HG03575 (cell line): ENCODE measurements around the gene SORCS1.

Source experiments
- ATAC-seq: cut with Tn5 transposase; IDR thresholded peaks from one replicate; pipeline ENCODE4 v1.9.1; 2021; ENCODE audit not compliant: unreplicated experiment, insufficient number of reproducible peaks, low FRiP score; ENCODE audit errors: extremely low read depth

Gene SORCS1

DNA sequence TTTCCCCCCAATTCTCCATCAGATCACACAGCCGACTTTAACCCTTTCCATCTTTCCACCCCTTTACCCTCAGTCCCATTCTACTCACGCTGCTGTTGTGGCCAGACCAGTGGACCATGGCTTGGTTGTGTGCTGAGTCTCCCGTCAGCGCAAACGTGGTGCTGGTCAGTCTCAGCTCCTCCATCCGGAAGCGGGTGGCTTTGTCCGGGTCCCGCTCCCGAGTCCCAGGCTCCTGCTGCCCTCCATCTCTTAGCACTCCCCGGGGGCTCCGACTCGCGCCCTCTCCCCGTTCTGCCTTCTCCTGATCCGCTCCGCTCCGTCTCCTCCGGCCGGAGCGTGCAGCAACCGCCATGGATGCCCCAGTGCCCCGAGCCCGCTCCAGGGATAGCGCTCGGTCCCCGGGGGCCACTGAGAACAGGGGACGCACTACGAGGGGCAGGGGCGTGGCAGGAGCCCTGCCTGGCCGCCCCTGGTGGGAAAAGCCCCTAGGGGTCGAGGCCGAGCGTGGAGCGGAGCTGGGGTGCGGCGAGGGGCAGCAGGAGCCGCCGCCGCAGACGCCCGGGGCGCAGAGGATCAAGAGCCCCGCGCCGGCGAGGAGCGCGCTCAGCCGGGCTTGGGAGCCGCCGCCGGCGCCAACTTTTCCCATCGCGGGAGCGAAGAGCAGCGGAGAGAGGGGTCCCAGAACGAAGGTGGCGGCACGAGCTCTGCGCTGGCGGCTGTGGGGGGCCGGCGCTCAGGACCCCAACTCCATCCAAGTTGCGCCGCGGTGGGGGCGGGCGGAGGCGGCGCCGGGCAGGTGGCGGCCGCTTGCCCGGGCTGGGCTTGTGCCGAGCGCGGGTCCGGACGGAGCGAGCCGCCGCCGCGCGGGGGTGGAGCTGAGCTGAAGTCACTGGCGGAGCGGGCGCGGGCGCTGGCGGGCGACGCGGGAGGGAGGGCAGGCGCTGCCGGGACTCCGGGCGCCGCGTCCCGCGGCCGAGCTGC is at the start of gene SORCS1:
SORCS1 (minus strand) TSS at position 826 of the 981 bp plus-strand sequence.
- no peak for ATAC-seq

DNA sequence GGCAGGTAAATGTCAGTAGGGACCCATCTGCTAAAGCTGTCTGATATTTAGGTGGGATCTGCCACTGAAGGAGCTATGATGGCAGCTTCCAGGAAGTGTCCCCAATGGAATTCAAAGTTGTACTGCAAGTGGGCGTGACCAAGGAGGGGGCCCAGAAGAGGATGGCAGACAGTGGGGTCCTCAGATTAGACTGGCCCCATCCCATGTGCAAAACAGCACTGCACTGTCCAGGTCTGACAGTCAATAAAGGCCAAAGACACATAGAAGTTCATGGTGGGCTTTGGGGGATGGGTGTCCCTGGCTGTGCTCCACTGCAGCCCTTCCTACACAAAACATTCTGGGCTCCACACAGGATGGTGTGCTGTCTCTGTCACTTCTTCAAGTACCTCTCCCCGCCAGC is 49.8 kb upstream of the SORCS1 start:
- no peak for ATAC-seq

- no peak for ATAC-seq
Observed at GRCh38 chr10:107213861-107214260, 49.4 kb upstream of the SORCS1 start.

GRCh38 chr10:107206833-107207232 is 42.3 kb upstream of the SORCS1 start:
- ATAC-seq = no peak

DNA sequence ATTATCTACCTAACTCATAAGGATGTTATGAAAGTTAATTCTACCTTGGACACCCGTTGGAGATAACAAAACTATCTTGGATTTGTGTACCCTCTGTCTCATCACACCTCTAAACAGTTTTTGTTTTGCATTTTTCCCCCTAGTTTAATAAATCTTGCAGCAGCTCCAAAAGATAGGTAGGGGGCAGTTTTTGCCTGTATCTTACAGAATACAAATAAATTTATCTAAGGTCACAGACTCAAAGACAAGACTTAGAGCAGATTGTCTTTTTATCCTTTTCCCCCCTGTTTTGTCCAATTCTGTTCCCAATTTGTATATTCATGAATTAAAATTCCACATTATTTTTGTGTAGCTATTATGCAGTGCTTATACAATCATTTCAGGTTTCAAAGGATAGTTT is 5.0 kb upstream of the SORCS1 start:
- no peak for ATAC-seq

GRCh38 chr10:107168738-107169137 is 4.2 kb upstream of the SORCS1 start:
- ATAC-seq = no peak

GRCh38 chr10:107166403-107166802 is 1.9 kb upstream of the SORCS1 start:
- ATAC-seq = no peak

- ATAC-seq = no peak
Observed at GRCh38 chr10:107164992-107165391, 486 bp upstream of the SORCS1 start.

DNA sequence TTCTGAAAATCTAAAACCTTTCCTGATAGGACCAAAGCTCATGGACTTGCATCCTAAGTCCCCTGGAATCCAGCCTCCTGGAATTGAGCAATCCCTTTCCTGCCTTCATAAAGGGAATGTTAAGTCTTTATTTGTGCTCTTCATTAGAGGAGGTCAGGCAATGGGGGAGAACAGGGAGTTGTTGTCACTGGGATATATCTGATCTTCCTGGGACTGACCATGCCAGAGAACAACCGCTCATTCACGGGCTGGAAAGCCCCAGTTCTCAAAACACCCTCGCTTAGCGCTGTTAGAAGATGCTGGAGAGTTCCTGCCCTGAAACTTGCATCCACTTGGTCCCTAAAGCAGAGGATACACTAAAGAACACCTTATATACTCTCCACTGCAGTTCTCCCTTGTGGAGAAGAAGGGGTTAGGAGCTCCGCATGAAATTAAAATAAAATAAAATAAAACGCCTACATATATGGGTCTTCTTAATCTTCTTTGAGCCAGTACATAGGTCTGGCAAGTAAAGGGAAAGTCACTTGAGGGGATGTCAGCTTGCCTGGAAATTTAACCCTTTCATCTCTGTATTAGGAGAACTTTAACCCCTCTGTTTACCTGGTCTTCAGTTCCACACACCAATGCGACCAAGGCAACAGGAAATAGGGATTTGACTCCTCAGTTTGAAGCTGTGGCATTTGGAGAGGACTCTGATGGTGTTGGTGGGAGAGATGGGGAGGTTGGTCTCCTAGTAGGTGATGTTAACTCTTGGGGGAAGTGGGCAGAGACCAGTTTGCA is 1.2 kb downstream of the SORCS1 start:
- no peak for ATAC-seq

DNA sequence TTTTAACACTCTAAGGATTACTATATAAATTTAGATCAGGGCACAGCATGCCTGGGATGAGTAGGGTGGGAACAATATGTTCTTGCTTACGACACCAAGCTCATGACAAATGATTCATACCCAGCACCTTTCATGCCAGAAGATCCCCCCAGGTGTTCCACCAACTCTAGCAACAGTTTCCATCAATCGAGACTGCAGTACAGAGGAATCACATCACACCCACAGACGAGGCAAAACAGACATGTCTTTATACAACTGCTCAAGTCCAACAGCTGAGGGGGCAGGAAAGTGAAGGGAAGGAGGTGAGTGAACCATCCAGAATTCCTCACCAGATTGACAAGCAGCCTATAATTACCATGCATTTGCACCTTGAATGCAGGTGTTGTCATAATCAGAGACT is 3.6 kb downstream of the SORCS1 start:
- no peak for ATAC-seq

DNA sequence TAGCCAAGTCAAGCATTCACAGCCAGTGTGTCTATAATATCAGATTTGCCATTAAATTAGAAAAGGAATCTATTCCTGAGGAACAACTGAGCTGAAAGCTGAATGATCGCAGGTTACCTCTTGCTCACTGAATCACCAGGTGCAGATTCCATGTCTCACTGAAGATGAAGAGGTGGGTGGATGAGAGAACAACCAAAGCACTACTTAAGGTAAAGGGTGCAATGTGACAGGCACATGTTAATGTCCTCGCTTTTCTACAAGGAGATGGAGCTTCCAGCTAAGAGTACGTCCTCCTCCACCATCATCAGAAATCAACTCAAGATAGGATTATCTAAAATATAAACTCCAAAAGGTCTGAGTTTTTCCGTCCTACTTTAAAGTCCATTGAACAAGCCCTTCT is 4.6 kb downstream of the SORCS1 start:
- no peak for ATAC-seq

GRCh38 chr10:107157071-107157470 is 7.4 kb downstream of the SORCS1 start:
- ATAC-seq = no peak

DNA sequence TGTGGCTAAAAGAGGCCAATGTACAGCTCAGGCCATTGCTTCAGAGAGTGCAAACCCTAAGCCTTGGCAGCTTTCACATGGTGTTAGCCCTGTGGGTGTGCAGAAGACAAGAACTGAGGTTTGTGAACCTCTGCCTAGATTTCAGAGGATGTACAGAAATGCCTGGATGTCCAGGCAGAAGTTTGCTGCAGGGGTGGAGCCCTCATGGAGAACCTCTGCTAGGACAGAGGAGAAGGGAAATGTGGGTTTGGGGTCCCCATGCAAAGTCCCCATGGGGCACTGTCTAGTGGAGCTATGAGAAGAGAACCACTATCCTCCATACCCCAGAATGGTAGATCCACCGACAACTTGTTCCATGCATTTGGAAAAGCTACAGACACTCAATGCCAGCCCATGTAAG is 12.4 kb downstream of the SORCS1 start:
- no peak for ATAC-seq

GRCh38 chr10:107148906-107149305 is 15.6 kb downstream of the SORCS1 start:
- ATAC-seq = no peak

DNA sequence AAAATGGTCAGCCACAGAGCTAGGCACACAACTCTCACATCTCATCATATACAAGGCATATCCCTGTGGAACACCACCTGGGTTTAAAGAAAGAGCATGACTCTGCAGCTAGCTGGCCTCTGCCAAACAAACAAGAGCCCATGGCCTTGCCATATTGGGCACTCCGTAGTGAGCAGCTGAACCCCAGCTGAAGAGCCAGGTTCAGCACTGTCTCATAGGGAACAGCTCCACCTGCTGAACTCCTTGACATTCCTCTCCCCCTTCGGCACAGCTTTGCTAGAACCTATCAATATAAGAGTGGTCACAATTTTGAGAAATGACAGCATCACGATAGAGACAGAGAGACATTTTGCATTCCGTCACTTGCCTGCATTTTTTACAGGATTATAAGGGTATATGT is 20.0 kb downstream of the SORCS1 start:
- ATAC-seq = no peak

- no peak for ATAC-seq
Observed at GRCh38 chr10:107141524-107142061, 22.9 kb downstream of the SORCS1 start.

DNA sequence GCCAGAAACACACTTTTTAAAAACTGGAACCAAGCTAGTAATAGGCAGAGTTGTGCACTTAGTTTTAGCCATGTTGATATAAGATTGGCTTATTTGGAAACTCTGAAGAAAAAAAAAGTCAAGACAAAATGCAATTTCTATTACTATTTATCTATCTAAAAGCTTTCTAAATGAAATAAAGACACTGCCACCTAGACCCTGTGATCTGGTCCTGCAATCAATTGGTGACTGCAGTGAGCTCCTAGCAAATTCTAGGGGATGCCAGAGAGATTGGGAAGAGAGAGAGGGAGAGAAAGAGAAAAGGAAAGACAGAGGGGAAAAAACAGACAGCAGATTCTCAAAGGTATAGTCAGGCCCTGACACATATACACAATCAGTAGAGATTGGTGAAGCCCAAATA is 25.3 kb downstream of the SORCS1 start:
- no peak for ATAC-seq

GRCh38 chr10:107133656-107134055 is 30.9 kb downstream of the SORCS1 start:
- no peak for ATAC-seq

GRCh38 chr10:107129000-107129399 is 35.5 kb downstream of the SORCS1 start:
- ATAC-seq = no peak
